Fibroblast of skin of back (primary cell): ENCODE results near the gene NKAP. TPM values are rescaled to one million over a fixed set of nuclear protein-coding genes. Genes with fewer than 3 reads are reported as not detected.
A peak's percentile ranks its signal among the peaks of the same experiment; 100 is the strongest.
"Not testable (repeated sequence)": the region's sequence is repeated elsewhere in the genome, so short reads cannot be mapped to it uniquely, and the experiment has no call there.

Source experiments
- DNase-seq: peaks from one replicate; pipeline ENCODE4 v3.0.0-alpha.2; 2013
- polyA plus RNA-seq, 2 experiments: library from polyadenylated mRNA; unstranded; fragments of 120-200 nt; gene quantifications; one replicate each; pipeline ENCODE4 v1.2.1, GENCODE V29; 2013; ENCODE audit not compliant: insufficient read length in 2 of 2

The NKAP gene
- 7.1 TPM for polyA plus RNA-seq (2013, experiment 1 of 2; ENCODE audit: insufficient read length)
- 6.9 TPM for polyA plus RNA-seq (2013, experiment 2 of 2; ENCODE audit: insufficient read length)

DNA sequence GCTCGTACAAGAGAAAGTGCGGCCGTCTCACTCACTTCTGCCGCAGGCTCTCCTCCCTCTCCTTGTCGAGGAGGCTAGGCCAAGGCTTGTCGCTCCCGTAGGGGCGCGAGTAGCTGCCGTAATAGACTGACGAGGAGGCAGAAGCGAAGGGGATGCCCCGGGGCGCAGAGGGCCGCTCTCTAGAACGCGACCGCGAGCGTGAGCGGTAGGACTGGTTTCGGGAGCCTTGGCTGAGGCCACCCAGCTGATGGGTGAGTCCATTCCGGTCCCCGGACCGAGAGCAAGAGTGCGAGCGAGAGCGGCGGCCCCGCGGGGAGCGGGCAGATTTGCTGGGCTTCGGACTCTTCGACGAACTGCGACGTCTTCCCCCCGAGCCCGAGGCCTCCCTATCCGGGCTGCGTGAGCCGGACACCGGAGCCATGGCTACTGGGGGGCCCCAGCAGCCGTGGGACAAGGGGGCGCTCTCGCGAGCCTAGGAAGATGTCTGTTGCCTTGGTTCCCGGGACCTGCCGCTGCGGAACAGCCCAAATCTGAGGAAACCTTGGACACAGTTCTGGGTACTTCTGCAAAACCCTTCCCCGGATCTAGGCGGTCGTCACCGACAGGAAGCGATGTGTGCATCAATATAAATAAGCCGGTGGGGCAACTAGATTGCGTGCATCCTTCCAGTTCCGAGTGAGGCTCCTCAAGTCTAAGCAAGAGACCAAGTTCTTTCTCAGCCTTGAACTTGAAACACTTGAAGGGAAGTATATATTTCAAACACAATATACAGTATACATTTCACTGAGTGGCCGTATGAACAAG, at the start of gene NKAP:
TSS of gene NKAP (minus strand) at position 567 of the 804 bp plus-strand sequence. CDS start at position 421, 146 bp downstream.
- DNase-seq: peak; percentile 92

DNA sequence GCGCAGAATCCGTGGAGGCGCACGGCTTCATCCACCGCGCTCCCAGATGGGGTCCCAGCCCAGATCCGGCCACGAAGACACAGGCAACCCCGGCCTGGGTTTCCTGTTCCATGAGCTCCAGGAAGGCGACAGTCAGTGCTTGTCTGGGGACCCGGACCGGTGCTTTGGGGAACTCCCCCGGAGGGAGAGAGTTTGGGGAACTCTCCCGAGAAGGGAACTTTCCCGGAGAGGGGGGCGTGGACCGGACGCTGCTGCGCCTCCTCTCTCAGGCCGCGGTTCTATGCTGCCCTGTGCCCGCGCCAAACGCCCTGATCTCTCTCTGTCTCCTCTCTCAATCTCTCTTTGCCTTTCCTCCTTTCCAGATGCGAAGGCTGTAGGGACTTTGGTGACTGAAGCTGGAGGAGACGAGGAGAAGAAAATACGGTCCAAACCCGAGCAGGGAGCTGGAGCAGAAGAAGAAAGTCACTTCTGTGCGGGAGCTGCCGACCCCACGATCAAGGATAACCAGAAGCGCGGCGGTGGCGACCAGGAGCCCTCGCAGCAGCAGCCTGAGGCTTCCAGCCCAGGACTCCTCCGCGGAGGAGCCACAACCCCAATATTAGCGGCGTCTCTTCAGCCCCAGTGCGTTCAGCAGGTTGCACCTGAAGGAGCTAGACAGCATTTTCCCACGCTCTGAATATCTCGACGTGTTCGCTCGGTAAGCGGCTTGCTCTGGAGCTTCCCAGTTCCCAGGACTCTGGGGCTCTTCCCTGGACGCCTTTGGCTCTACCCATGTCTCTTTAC, 47.6 kb upstream of the NKAP start:
- no peak for DNase-seq

GRCh38 chrX:119990556-119991004, 47.0 kb upstream of the NKAP start:
- DNase-seq: no peak

GRCh38 chrX:119989905-119990555, 46.5 kb upstream of the NKAP start:
- no peak for DNase-seq

DNA sequence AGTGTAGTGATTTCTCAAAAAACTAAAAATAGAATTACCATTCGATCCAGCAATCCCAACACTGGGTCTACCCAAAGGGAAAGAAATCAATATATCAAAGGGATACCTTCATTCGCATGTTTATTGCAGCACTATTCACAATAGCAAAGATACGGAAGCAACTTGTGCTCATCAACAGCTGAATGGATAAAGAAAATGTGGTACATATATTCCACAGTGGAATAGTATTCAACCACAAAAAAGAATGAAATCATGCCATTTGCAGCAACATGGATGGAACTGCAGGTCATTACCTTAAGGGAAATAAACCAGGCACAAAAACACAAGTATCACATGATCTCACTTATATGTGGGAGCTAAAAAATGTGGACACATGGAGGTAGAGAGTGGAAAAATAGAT, 42.7 kb upstream of the NKAP start:
- DNase-seq: no peak

DNA sequence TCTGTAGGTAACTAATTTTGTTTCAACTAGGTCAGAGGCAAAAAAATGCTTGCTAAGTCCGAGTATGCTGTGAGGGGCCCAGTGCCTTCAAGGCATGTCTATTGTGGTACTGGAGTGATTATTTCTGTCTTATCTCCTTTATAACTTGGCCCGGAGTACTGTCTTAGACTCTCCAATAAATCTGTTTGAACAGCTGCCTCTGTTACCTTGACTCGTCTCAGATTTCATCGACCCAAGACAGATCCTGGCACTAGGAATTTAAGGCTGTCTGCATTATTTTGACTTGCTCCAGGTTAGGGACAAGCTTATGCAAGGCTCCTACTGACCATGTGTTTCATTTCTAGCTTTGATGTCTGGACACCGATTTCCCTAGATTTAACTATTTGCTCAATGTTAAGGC, 41.1 kb upstream of the NKAP start:
- DNase-seq: no peak

DNA sequence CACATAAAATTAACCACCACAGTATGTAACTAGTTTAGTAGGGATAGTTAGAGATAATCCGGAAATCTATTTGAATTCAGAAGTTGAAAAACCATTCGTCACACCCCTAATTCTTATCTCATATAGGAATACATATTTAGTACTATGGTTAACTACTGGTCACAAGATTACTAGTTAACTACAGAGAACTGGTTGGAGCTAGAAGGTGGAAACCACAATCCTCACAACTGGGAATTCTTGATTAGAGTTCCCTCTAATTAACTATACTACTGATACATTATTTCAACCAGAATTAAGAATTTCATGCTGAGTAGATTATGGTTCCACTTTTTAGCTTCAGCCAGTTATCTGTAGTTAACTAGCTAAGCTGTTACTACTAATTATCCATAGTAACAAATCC, 39.9 kb upstream of the NKAP start:
- no peak for DNase-seq

DNA sequence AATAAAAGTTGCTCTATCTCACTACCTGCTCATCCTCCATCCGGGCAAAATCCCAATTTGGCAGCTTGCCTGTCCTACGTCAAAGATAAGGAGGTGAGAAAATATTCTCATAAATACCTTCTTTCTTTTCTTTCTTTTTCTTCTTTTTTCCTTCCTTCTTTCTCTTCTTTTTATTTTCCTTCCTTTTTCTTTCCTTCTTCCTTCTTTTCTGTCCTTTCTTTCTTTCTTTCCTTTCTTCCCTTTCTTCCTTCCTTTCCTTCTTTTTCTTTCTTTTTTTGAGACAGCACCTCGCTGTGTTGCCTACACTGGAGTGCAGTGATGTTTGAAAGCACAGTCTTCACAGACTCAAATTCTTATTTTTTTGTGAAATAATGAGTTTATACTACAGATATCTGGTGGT, 38.6 kb upstream of the NKAP start:
- no peak for DNase-seq

GRCh38 chrX:119981286-119982070, 37.9 kb upstream of the NKAP start:
- DNase-seq: peak; percentile 6

GRCh38 chrX:119977172-119977571, 33.6 kb upstream of the NKAP start:
- DNase-seq: not testable (repeated sequence)

- DNase-seq: no peak
Observed at GRCh38 chrX:119971184-119971583, 27.6 kb upstream of the NKAP start.

DNA sequence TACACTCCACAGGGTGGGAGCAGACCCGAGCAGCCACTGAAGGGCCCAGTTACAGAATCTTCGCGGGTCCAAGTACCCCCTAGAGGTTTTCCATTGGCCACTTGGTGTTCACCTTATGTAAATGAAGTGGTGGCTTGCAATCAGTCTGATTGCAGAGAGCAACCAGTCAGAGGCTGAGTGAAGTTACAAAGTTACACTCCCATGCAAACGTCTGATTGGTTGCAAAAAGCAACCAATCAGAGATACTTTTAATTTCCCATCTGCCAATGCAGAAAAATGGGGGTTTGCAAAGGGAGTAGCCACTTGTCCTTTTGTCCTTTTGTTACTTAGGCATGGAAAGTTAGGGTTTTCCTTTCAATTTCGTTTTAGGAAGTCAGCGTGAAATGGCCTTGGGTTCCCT, 27.0 kb upstream of the NKAP start:
- no peak for DNase-seq

DNA sequence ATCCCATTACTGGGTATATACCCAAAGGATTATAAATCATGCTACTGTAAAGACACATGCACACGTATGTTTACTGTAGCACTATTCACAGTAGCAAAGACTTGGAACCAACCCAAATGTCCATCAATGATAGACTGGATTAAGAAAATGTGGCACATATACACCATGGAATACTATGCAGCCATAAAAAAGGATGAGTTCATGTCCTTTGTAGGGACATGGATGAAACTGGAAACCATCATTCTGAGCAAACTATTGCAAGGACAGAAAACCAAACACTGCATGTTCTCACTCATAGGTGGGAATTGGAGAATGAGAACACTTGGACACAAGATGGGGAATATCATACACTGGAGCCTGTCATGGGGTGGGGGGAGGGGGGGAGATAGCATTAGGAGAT, 23.3 kb upstream of the NKAP start:
- not testable (repeated sequence) for DNase-seq

DNA sequence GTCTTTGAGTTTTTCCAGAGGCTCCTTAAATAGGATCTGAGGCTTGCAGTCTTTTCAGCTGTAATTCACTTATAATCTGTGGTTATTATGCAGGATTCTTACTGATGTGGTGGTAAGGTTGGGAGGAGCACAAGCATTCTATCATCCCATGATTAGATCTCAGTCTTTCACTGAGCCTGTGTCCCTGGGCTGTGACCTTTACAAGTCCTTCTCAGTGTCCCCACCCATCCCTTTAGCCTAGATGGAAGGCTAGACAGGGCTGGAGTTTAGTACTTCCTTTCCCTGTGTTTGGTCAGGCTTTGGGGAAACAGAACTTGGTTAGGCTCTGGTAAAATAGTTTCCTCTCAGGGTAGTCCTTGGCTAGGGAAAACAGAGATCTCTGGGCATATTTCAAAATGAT, 17.1 kb upstream of the NKAP start:
- no peak for DNase-seq

DNA sequence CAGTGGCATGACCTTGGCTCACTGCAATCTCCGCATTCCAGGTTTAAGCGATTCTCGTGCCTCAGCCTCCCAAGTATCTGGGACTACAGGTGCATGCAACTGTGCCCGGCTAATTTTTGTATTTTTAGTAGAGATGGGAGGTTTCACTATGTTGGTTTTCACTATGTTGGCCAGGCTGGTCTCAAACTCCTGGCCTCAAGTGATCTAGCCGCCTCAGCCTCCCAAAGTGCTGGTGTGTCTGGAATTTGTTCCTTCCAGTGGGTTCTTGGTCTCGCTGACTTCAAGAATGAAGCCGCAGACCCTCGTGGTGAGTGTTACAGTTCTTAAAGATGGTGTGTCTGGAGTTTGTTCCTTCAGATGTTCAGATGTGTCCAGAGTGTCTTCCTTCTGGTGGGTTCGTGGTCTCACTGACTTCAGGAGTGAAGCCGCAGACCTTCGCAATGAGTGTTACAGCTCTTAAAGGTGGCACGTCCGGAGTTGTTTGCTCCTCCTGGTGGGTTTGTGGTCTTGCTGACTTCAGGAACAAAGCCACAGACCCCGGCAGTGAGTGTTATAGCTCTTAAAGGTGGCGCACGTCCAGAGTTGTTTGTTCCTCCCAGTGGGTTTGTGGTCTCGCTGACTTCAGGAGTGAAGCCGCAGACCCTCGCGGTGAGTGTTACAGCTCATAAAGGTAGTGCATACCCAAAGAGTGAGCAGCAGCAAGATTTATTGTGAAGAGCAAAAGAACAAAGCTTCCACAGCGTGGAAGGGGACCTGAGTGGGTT, 12.4 kb upstream of the NKAP start:
- not testable (repeated sequence) for DNase-seq

GRCh38 chrX:119954374-119954773, 10.8 kb upstream of the NKAP start:
- DNase-seq: no peak

- no peak for DNase-seq
Observed at GRCh38 chrX:119948381-119948780, 4.8 kb upstream of the NKAP start.

GRCh38 chrX:119945481-119945880, 1.9 kb upstream of the NKAP start:
- no peak for DNase-seq

GRCh38 chrX:119942831-119943184, 743 bp downstream of the NKAP start:
- no peak for DNase-seq

DNA sequence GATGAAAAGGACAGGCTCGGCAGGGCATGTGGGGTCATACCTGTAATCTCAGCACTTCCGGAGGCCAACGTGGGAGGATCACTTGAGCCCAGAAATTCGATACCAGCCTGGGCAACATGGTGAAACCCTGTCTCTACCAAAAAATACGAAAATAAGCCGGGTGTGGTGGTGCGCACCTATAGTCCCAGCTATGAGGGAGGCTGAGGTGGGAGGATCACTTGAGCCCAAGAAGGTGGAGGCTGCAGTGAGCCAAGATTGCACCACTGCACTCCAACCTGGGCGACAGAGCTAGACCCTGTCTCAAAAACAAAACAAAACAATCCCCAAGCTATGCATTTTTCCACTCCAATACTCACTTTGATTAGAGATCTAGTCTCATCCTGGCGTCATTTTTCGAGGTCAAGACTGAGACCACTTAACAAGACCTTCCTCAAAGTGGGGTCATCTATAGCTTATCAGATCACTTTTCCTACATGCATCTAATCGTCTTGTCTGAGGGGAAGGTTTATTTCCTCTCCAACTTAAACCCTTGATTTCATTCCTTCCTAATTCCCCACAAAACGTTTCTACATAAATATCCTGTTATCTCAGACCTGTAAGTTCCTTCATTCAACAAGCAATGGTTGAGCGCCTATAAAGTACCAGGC, 1.3 kb downstream of the NKAP start:
- DNase-seq: no peak

GRCh38 chrX:119941336-119941735, 2.2 kb downstream of the NKAP start:
- no peak for DNase-seq
